COLO829 (cell line): ENCODE measurements around the gene PTGFRN.

ENCODE experiments used
- DNase-seq: peaks from one replicate; pipeline ENCODE4 v3.0.0; 2012; ENCODE audit warnings: low spot score

Gene PTGFRN

DNA sequence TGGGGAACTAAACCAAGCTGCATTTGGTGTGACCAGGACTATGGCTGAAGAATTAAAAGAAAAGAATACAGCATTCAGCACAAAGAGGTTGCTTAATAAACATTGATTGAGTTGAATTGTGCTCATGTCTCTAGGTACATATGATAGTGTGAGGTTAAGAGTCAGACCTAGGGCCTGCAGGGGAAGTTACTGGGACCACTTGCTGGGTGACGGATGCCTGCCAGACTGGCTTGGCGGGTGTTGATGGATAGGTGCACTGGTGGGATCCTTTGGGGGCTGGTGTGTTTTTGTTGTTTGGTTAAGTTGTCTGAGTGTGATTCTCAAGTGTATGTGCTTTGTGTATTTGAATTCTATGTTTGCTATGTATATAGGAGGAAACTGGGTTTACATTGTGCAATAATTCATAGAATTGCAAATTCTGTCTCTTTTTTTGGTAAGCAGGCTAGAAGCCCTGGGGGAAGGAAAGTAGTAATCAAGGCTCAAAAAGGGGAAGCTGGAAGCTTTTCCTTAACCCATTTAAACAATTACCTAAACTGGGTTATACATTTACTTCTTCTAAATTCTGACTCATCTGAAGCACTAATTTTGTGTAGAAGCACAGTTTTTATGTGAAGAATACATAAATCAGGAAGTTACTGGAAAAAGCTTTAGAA is 93.6 kb downstream of the PTGFRN start:
- no peak for DNase-seq

- DNase-seq = no peak
Observed at GRCh38 chr1:117007719-117008013, 98.0 kb downstream of the PTGFRN start.

GRCh38 chr1:117008656-117009055 is 98.9 kb downstream of the PTGFRN start:
- DNase-seq = no peak

- no peak for DNase-seq
Observed at GRCh38 chr1:117009132-117009531, 99.4 kb downstream of the PTGFRN start.

DNA sequence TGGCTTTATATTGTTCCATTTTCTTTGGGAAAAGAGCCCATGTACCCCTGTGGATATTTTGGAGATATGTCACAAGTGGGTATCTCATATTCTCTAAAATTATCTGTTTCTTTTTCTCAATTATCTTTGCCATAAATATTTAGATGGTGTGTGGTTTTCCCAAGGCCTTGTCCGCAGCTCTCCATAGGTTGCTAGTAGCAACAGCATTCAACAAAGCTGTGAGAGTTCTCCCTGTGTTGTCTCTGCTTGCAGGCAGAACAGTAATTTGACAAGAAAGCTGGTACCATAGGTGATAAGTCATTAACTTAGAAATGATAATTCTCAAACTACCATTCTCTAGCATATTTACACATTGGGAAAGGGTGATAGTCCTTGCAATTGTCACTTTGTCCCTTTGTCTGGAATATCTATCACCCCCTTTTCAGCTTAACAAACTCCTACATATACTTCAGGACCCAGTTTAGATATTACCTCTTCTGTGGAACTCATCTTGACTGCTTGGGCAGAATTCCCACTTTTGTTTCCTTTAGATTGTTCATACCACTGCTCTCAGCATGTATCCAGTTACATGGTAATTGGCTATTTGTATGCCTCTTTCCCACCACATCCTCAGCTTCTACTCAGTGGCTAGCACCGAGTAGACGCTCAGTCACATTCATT is 100.7 kb downstream of the PTGFRN start:
- DNase-seq = no peak

- no peak for DNase-seq
Observed at GRCh38 chr1:117011334-117011733, 101.6 kb downstream of the PTGFRN start.

- DNase-seq = no peak
Observed at GRCh38 chr1:117013309-117013858, 103.7 kb downstream of the PTGFRN start.

DNA sequence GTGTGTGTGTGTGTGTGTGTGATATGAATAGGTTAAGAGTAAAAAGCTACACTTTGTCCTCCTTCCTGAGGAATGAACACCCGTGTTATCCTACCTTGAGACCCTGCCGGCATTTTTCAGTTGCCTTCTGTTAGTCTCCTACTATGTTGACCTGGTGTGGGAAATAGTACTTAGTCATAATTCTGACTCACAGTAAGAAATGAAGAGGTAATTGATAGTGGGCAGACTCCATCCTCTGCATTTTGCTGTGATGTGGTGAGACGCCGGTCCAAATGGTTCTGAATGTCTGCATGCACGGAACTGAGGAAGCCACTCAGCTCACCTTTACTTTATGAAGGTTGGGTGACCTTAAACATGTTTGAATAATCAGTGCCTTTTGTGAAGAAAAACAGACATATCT is 104.5 kb downstream of the PTGFRN start:
- peak; percentile 2 for DNase-seq

- DNase-seq = no peak
Observed at GRCh38 chr1:117015724-117016123, 106.0 kb downstream of the PTGFRN start.

DNA sequence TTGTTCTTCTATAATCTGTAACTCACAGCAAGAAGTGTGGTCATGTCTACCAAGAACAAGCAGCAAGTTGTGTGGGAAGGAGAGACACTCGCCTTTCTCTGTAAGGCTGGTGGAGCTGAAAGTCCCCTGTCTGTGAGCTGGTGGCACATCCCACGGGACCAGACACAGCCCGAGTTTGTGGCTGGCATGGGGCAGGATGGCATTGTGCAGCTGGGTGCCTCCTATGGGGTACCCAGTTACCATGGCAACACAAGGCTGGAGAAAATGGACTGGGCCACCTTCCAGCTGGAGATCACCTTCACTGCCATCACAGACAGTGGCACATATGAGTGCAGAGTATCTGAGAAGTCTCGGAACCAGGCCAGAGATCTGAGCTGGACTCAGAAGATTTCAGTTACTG is 107.3 kb downstream of the PTGFRN start:
- DNase-seq = no peak

GRCh38 chr1:117017648-117018047 is 107.9 kb downstream of the PTGFRN start:
- DNase-seq = no peak

- DNase-seq = no peak
Observed at GRCh38 chr1:117020526-117021156, 110.9 kb downstream of the PTGFRN start.

- no peak for DNase-seq
Observed at GRCh38 chr1:117022114-117022513, 112.4 kb downstream of the PTGFRN start.

- no peak for DNase-seq
Observed at GRCh38 chr1:117025568-117025967, 115.9 kb downstream of the PTGFRN start.

- no peak for DNase-seq
Observed at GRCh38 chr1:117026361-117026760, 116.6 kb downstream of the PTGFRN start.

DNA sequence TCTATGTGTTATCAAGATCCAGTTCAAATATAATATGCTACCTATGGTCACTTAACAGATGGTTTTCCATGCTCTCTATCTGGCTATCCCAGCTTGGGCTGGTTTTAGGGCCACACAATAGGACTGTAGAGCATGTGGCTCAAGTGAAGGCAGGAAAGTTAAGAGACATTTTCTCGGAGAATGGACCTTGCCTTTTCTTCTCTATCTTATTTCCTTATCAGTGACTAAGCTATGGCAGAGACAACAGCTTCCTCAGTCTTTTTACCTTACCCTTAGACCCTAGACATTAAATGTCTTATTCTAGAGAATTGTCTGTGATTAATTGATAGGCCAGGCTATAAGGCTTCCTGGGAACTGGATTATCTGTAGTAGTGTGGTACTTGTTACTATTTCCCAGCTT is 120.0 kb downstream of the PTGFRN start:
- DNase-seq = no peak

DNA sequence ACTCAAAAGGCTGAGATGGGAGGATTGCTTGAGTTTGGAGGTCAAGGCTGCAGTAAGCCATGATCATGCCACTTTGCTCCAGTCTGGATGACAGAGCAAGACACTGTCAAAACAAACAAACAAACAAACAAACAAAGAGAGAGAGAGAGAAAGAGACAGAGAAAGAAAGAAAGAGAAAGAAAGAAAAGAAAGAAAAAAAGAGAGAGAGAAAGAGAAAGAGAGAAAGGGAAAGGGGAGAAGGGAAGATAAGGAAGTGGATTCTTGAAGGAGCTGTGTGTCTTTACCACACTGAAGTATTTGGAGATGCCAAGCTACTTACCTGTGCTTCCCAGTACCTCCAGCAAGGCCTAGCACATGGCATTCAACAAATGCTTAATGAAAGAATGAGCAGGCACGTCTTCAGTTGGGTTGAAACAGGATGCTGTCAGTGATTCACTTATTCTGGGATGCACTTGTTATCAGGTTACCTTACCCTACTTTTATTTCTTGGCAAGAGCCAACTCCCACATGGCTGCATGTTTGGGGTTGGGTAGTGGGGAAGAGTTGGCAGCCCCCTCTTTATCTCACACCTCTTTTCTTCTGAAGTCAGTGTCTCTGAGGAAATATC is 120.7 kb downstream of the PTGFRN start:
- no peak for DNase-seq

DNA sequence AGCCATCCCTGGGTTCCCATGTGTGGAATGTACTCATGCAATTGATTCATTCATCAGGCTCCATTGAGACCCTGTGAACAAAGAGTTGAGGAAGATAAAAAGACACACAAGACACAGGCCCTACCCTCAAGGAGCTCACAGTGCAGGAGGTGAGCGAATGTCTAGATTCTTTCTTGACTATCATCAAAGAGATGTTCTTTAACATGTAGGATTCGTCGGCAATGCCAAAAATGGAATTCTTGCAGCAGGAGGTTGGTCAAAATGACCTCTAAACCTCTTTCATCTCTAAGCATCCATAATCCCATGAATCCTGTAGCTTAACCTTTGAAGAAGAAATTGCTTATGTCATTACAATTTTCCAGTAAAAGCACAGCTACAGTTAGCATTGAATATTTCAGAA is 122.5 kb downstream of the PTGFRN start:
- DNase-seq = no peak

- no peak for DNase-seq
Observed at GRCh38 chr1:117032681-117033539, 123.2 kb downstream of the PTGFRN start.

DNA sequence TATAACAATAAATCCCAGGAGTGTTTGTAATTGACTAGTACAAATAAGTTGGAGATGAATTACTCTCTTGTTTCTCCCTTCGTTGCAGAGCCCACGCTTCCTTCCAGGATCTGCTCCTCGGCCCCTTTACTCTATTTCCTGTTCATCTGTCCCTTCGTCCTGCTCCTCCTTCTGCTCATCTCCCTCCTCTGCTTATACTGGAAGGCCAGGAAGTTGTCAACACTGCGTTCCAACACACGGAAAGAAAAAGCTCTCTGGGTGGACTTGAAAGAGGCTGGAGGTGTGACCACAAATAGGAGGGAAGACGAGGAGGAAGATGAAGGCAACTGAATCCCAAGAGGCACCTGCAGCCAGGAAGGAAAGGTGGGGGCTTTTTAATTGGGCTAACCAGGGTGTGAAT is 124.1 kb downstream of the PTGFRN start:
- no peak for DNase-seq

DNA sequence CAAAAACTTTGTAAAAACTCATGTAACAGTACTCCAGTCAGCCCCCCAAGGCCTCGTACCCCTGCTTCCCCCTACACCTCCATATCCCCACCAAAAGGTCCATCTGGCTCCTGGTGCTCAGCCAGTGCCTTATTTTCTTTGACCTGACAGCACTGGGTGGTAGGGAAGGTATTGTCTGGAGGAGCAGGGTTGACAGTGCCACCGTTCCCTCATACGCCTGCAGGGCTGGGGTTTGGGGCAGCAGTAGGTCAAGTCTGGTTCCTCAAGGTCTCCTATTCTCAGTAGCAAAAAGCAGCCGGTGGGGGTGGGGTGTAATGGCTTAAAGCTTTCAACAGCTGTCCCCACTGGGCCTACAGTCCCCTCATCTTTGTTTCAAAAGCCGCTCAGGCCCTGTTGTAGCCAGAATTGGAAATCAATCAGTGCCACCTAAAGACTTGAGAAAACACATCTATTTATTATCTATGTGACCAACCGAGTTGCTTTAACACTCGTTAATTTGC is 125.1 kb downstream of the PTGFRN start:
- DNase-seq = no peak

DNA sequence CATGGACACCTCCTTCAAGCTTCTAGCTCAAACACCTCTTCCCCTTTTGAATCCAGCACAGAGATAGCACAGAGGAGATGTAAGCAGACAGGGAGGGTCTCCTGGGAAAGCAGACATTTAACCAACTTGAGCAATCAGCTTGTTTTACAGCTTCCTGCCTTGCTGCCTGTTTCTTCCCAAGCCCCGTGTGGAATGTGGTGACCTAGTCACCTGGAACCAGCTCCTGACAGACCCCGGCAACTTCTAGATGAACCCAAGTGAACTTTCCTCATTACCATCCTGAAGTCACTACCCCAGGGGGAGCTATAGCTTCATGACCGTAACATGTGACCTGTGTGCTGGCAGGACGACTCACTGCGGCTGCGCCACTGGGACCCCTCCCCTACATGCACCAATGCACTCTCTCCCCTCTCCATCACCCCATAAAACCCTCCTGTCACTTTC is 126.3 kb downstream of the PTGFRN start:
- no peak for DNase-seq
